HepG2 (cell line): ENCODE results near the gene MAP4K3. TPM values are rescaled to one million over a fixed set of nuclear protein-coding genes. Genes with fewer than 3 reads are reported as not detected.

Source experiments
- CBX5 ChIP-seq: sonication (generic); formaldehyde crosslinking; IDR thresholded peaks from 2 replicates; pipeline ENCODE4 v1.4.0; 2020; ENCODE audit warnings: missing genetic modification reagents, borderline replicate concordance
- HNRNPL ChIP-seq: fragments of 200-400 bp; formaldehyde crosslinking; IDR thresholded peaks from 2 replicates; pipeline ENCODE4 v1.6.1; 2017; ENCODE audit warnings: mild to moderate bottlenecking, low read depth, low read length
- IKZF5 ChIP-seq: IDR thresholded peaks from 2 replicates; pipeline ENCODE4 v1.6.1; 2018; ENCODE audit warnings: missing genetic modification reagents, mild to moderate bottlenecking, missing compliant biosample characterization
- KAT2B ChIP-seq: fragments of 150-350 bp; IDR thresholded peaks from 2 replicates; pipeline ENCODE4 v1.6.1; 2014; ENCODE audit warnings: low read depth, low read length, borderline replicate concordance
- KLF16 ChIP-seq, 2 experiments: sonication (generic) in 1 of 2; formaldehyde crosslinking in 1 of 2; IDR thresholded peaks; 2 replicates each; pipeline versions ENCODE4 v1.6.1 to v1.8.0; 2016 to 2023; ENCODE audit warnings: missing genetic modification reagents in 2 of 2, missing compliant biosample characterization in 1 of 2
- MEF2D ChIP-seq: sonication (generic); formaldehyde crosslinking; IDR thresholded peaks from 2 replicates; pipeline ENCODE4 v1.5.1; 2020; ENCODE audit warnings: mild to moderate bottlenecking, missing genetic modification reagents
- MYNN ChIP-seq: sonication (generic); formaldehyde crosslinking; IDR thresholded peaks from 2 replicates; pipeline ENCODE4 v1.4.0; 2020; ENCODE audit warnings: mild to moderate bottlenecking, low read depth, missing genetic modification reagents
- NAIF1 ChIP-seq: sonication (generic); formaldehyde crosslinking; IDR thresholded peaks from 2 replicates; pipeline ENCODE4 v1.5.0; 2020; ENCODE audit warnings: mild to moderate bottlenecking, missing genetic modification reagents, borderline replicate concordance
- REST ChIP-seq, 2 experiments: IDR thresholded peaks; 2 replicates each; pipeline ENCODE4 v1.6.1; 2011 to 2012; ENCODE audit warnings: low read length in 2 of 2, borderline replicate concordance in 1 of 2, low read depth in 1 of 2, mild to moderate bottlenecking in 1 of 2, moderate library complexity in 1 of 2
- SMARCE1 ChIP-seq: fragments of 450-650 bp; IDR thresholded peaks from 2 replicates; pipeline ENCODE4 v1.6.1; 2017; ENCODE audit warnings: borderline replicate concordance
- SOX6 ChIP-seq, 2 experiments: fragments of 450-650 bp in 1 of 2; sonication (generic) in 1 of 2; formaldehyde crosslinking in 1 of 2; IDR thresholded peaks; 2 replicates each; pipeline versions ENCODE4 v1.4.0 to v1.6.1; 2017 to 2020; ENCODE audit warnings: antibody characterized with exemption in 1 of 2, mild to moderate bottlenecking in 1 of 2, missing genetic modification reagents in 1 of 2
- TFE3 ChIP-seq: IDR thresholded peaks from 2 replicates; pipeline ENCODE4 v1.6.1; 2016
- XRCC5 ChIP-seq: fragments of 200-400 bp; formaldehyde crosslinking; optimal IDR thresholded peaks from 2 replicates; pipeline ENCODE3; 2017; ENCODE audit warnings: mild to moderate bottlenecking, low read length
- ZBTB21 ChIP-seq: sonication (generic); formaldehyde crosslinking; IDR thresholded peaks from 2 replicates; pipeline ENCODE4 v1.4.0; 2020; ENCODE audit warnings: missing genetic modification reagents
- ZBTB43 ChIP-seq: sonication (generic); formaldehyde crosslinking; conservative IDR thresholded peaks from 2 replicates; pipeline ENCODE4 v1.4.0; 2020; ENCODE audit warnings: missing genetic modification reagents
- ZNF24 ChIP-seq: fragments of 450-650 bp; IDR thresholded peaks from 2 replicates; pipeline ENCODE4 v1.6.1; 2017; ENCODE audit warnings: antibody characterized with exemption, mild to moderate bottlenecking
- ZNF574 ChIP-seq: sonication (generic); formaldehyde crosslinking; IDR thresholded peaks from 2 replicates; pipeline ENCODE4 v1.4.0; 2020; ENCODE audit warnings: missing genetic modification reagents
- polyA plus RNA-seq, 8 experiments: library from polyadenylated mRNA; depleted of rRNA in 3 of 8; stranded (reverse) in 7 of 8; unstranded in 1 of 8; fragments of >200 nt; fragmentation: Illumina TruSeq in 4 of 8; extraction: Trizol in 4 of 8; gene quantifications; 2 replicates each; pipeline versions ENCODE4 v1.2.1 to v1.2.3, GENCODE V29; 2011 to 2016; ENCODE audit warnings: low read depth in 4 of 8, missing spikeins in 1 of 8, mixed read lengths in 1 of 8; ENCODE audit not compliant: insufficient read depth in 1 of 8
- total RNA-seq, 5 experiments: library from RNA; depleted of rRNA; stranded (reverse); fragments of >200 nt; fragmentation: Illumina TruSeq; extraction: Trizol; gene quantifications; 2 replicates each; pipeline ENCODE4 v1.2.3, GENCODE V29; 2016; ENCODE audit warnings: low read depth in 1 of 5

The MAP4K3 gene
- total and polyA plus RNA-seq, 2 of the 13 experiments (the other 11 are each of a cell fraction or from before 2014, with no cell fraction given), result 45.9 to 53.2 TPM

GRCh38 chr2:39437522-39438296, 624 bp upstream of the MAP4K3 start (continued):
- TF ChIP-seq IKZF5 (CRISPR knock-in tag), result peak; percentile 33; the same call in 1 of the 2 replicates
- no peak for TF ChIP-seq SOX6 (IDR thresholded peaks at IDR 0.05)
- TF ChIP-seq SOX6 (CRISPR knock-in tag; IDR thresholded peaks at IDR 0.05), result peak; percentile 70
- TF ChIP-seq NAIF1 (CRISPR knock-in tag), result 0 out of 2 replicates have a peak, but pooled peaks have one; percentile 45
- no peak for TF ChIP-seq KAT2B
- TF ChIP-seq HNRNPL, result peak; percentile 83; the same call in 1 of the 2 replicates
- TF ChIP-seq ZBTB43 (CRISPR knock-in tag), result no peak; the same call in 1 of the 2 replicates
- TF ChIP-seq ZBTB21 (CRISPR knock-in tag), result no peak
- no peak for TF ChIP-seq MYNN (CRISPR knock-in tag)
- 0 out of 2 replicates have a peak, but pooled peaks have one; percentile 33 for TF ChIP-seq ZNF574 (CRISPR knock-in tag)
- TF ChIP-seq CBX5 (CRISPR knock-in tag), result peak; percentile 57; the same call in 1 of the 2 replicates
- TF ChIP-seq KLF16 (CRISPR knock-in tag; IDR thresholded peaks at IDR 0.05), result no peak
- no peak for TF ChIP-seq ZNF24
- 0 out of 2 replicates have a peak, but pooled peaks have one; percentile 50 for TF ChIP-seq MEF2D (CRISPR knock-in tag)
- TF ChIP-seq XRCC5, result peak; percentile 66
- TF ChIP-seq TFE3 (CRISPR knock-in tag), result peak; percentile 81; the same call in 1 of the 2 replicates
- TF ChIP-seq SMARCE1, result no peak
- TF ChIP-seq REST (IDR thresholded peaks at IDR 0.05; ENCODE audit: borderline replicate concordance in 1 of 2, low read depth in 1 of 2, low read length in 2 of 2), result peak in 1 of 2 experiments; percentile 40; a peak in 1 of 4 replicates
